ENCODE results near the gene PCDH12.

The PCDH12 gene

GRCh38 chr5:141906517-141906916, 51.5 kb downstream of the PCDH12 start:
- no peak for DNase-seq

GRCh38 chr5:141904551-141904950, 53.5 kb downstream of the PCDH12 start:
- no peak for DNase-seq

- no peak for DNase-seq
Measured at GRCh38 chr5:141903261-141903660, 54.7 kb downstream of the PCDH12 start.

GRCh38 chr5:141902015-141902814, 55.8 kb downstream of the PCDH12 start:
- no peak for DNase-seq

- DNase-seq = no peak
Measured at GRCh38 chr5:141898448-141899049, 59.5 kb downstream of the PCDH12 start.

- no peak for DNase-seq
Measured at GRCh38 chr5:141897425-141897824, 60.6 kb downstream of the PCDH12 start.

Data from 8988T (cell line).